Neuronal stem cell (in vitro differentiated cells): Measurements from ENCODE around the gene POLR3G.

Source experiments
- DNase-seq: peaks from one replicate; pipeline ENCODE4 v3.0.0-alpha.2; 2013; ENCODE audit warnings: low spot score
- H2AFZ ChIP-seq: one replicate; pipeline ENCODE4 v1.6.1; 2013; ENCODE audit warnings: mild to moderate bottlenecking, low read length, inconsistent platforms
- H2AK5ac ChIP-seq: 2 replicates; pipeline ENCODE4 v1.6.1; 2013; ENCODE audit warnings: low read depth, mild to moderate bottlenecking, inconsistent platforms, low read length, moderate library complexity, mixed read lengths
- H2BK120ac ChIP-seq: 2 replicates; pipeline ENCODE4 v1.6.1; 2013; ENCODE audit warnings: low read depth, mild to moderate bottlenecking, inconsistent platforms, low read length, moderate library complexity, mixed read lengths
- H2BK12ac ChIP-seq: one replicate; pipeline ENCODE4 v1.6.1; 2013; ENCODE audit warnings: low read length, inconsistent platforms
- H2BK15ac ChIP-seq: 2 replicates; pipeline ENCODE4 v1.6.1; 2013; ENCODE audit warnings: mild to moderate bottlenecking, low read length, inconsistent platforms, mixed read lengths
- H2BK5ac ChIP-seq: one replicate; pipeline ENCODE4 v1.6.1; 2013; ENCODE audit warnings: inconsistent platforms, mild to moderate bottlenecking, low read length, moderate library complexity
- H3K14ac ChIP-seq: one replicate; pipeline ENCODE4 v1.6.1; 2013; ENCODE audit warnings: low read length, inconsistent platforms
- H3K18ac ChIP-seq: 2 replicates; pipeline ENCODE4 v1.6.1; 2013; ENCODE audit warnings: low read length, inconsistent platforms
- H3K23ac ChIP-seq: 2 replicates; pipeline ENCODE4 v1.6.1; 2013; ENCODE audit warnings: low read depth, mild to moderate bottlenecking, mixed read lengths, low read length, inconsistent platforms; ENCODE audit not compliant: poor library complexity
- H3K27ac ChIP-seq: replicated peaks from 3 replicates; pipeline ENCODE4 v1.5.1; 2013; ENCODE audit warnings: low read length, inconsistent platforms
- H3K27me3 ChIP-seq, 3 experiments: 2 replicates each; pipeline ENCODE4 v1.6.1; 2013; ENCODE audit warnings: low read length in 3 of 3, mild to moderate bottlenecking in 2 of 3, inconsistent platforms in 1 of 3, low read depth in 1 of 3, mixed read lengths in 1 of 3, moderate library complexity in 1 of 3; ENCODE audit not compliant: control insufficient read depth in 3 of 3, insufficient read depth in 3 of 3
- H3K36me3 ChIP-seq, 2 donors: replicated peaks in 1 of 2; 2 replicates each; pipeline ENCODE4 v1.6.1; 2013; ENCODE audit warnings: low read length in 2 of 2; ENCODE audit not compliant: control insufficient read depth in 2 of 2, insufficient read depth in 2 of 2
- H3K4ac ChIP-seq: 2 replicates; pipeline ENCODE4 v1.6.1; 2013; ENCODE audit warnings: inconsistent platforms, mild to moderate bottlenecking, low read length, moderate library complexity
- H3K4me1 ChIP-seq, 2 donors: 1 replicate in 1 of 2; 2 replicates in 1 of 2; pipeline ENCODE4 v1.6.1; 2013; ENCODE audit warnings: low read length in 2 of 2, low read depth in 1 of 2; ENCODE audit not compliant: control insufficient read depth in 2 of 2, insufficient read depth in 1 of 2
- H3K4me2 ChIP-seq: one replicate; pipeline ENCODE4 v1.6.1; 2013; ENCODE audit warnings: mild to moderate bottlenecking, low read length, inconsistent platforms; ENCODE audit not compliant: insufficient read depth, poor library complexity, severe bottlenecking
- H3K4me3 ChIP-seq, 2 donors: 2 replicates each; pipeline ENCODE4 v1.5.1; 2013; ENCODE audit warnings: low read length in 2 of 2, mild to moderate bottlenecking in 2 of 2, inconsistent platforms in 1 of 2, moderate library complexity in 1 of 2
- H3K79me1 ChIP-seq: one replicate; pipeline ENCODE4 v1.6.1; 2013; ENCODE audit warnings: low read depth, mild to moderate bottlenecking, inconsistent platforms, low read length, moderate library complexity
- H3K9ac ChIP-seq: one replicate; pipeline ENCODE4 v1.6.1; 2013; ENCODE audit warnings: mild to moderate bottlenecking, low read depth, low read length, inconsistent platforms; ENCODE audit not compliant: poor library complexity
- H3K9me3 ChIP-seq, 2 donors: replicated peaks in 1 of 2; 2 replicates each; pipeline versions ENCODE3 to v1.6.1; 2013; ENCODE audit warnings: low read length in 2 of 2, mild to moderate bottlenecking in 2 of 2, inconsistent platforms in 1 of 2, low read depth in 1 of 2, mixed read lengths in 1 of 2, moderate library complexity in 1 of 2; ENCODE audit not compliant: control insufficient read depth in 2 of 2, insufficient read depth in 1 of 2
- H4K8ac ChIP-seq: one replicate; pipeline ENCODE4 v1.6.1; 2013; ENCODE audit warnings: low read depth, mild to moderate bottlenecking, inconsistent platforms, low read length, moderate library complexity
- H4K91ac ChIP-seq: one replicate; pipeline ENCODE4 v1.6.1; 2013; ENCODE audit warnings: low read length, low read depth, mild to moderate bottlenecking, inconsistent platforms; ENCODE audit not compliant: poor library complexity
- WGBS, 2 donors: extraction: QIAGEN DNeasy Blood & Tissue Kit; methylation state at CpG; one replicate each; pipeline ENCODE4 v1.1.7; 2013; ENCODE audit warnings: missing lambda C conversion rate in 2 of 2, mixed read lengths in 1 of 2; ENCODE audit not compliant: insufficient read length in 2 of 2, insufficient replicate concordance in 1 of 2; ENCODE audit errors: extremely low coverage in 2 of 2; 5-methylcytosine and 5-hydroxymethylcytosine counted together

POLR3G gene

GRCh38 chr5:90558344-90559192, 83.9 kb downstream of the POLR3G start, which contains the start of gene ADGRV1:
TSS of gene ADGRV1 (plus strand) at chr5:90558797. CDS start at chr5:90558896, 99 bp downstream.
- Histone ChIP-seq H3K14ac (peak within 1 kb of the TSS; percentile 50), H2AK5ac (no peak within 1 kb of the TSS), H2BK120ac (peak within 1 kb of the TSS; percentile 48), H2AFZ (peak within 1 kb of the TSS; percentile 96), H3K79me1 (no peaks in the 10 kb centered on the region), H3K23ac (peak within 1 kb of the TSS; percentile 94), H4K8ac (no peak within 1 kb of the TSS), H3K4me2 (peak within 1 kb of the TSS; percentile 78), H2BK5ac (no peak within 1 kb of the TSS), H3K4me3 (peak within 1 kb of the TSS; percentile 79 to 93), H3K9me3 (no peaks in the 10 kb centered on the region), H4K91ac (no peak within 1 kb of the TSS), H3K27ac (peak within 1 kb of the TSS; percentile 80), H2BK12ac (peak within 1 kb of the TSS; percentile 78), H3K9ac (peak within 1 kb of the TSS; percentile 92), H2BK15ac (no peak within 1 kb of the TSS), H3K4me1 (peaks cover 7 to 43% of the 10 kb centered on the region in 2 donors), H3K36me3 (no peaks in the 10 kb centered on the region), H3K4ac (no peak within 1 kb of the TSS), H3K18ac (peak within 1 kb of the TSS; percentile 95), H3K27me3 (peaks cover 0 to 4% (median 0%) of the 10 kb centered on the region in 3 experiments)
- DNase-seq, result peak; percentile 96
- WGBS, 2 donors, result no CpG with 5 or more reads among the region's 60 CpGs

GRCh38 chr5:90560771-90561170, 86.1 kb downstream of the POLR3G start:
- Histone ChIP-seq H2BK120ac (no peak overlapping the region), H2AFZ (no peak overlapping the region), H3K4ac (no peak overlapping the region), H4K91ac (no peak overlapping the region), H3K18ac (no peak overlapping the region), H2BK5ac (no peak overlapping the region), H3K9ac (no peak overlapping the region), H3K27ac (no peak overlapping the region), H3K23ac (no peak overlapping the region), H2BK12ac (no peak overlapping the region), H3K9me3 (peaks cover 0 to 11% of the 10 kb centered on the region in 2 donors), H3K27me3 (peaks cover 0 to 4% (median 0%) of the 10 kb centered on the region in 3 experiments), H3K36me3 (no peaks in the 10 kb centered on the region), H2BK15ac (no peak overlapping the region), H3K4me1 (peaks cover 7 to 36% of the 10 kb centered on the region in 2 donors), H3K79me1 (no peaks in the 10 kb centered on the region), H3K14ac (no peak overlapping the region), H3K4me3 (no peak overlapping the region), H3K4me2 (no peak overlapping the region), H2AK5ac (no peak overlapping the region), H4K8ac (no peak overlapping the region)
- DNase-seq, result no peak
- no CpG with 5 or more reads among the region's 2 CpGs for WGBS, 2 donors

- no peak overlapping the region for H3K4ac ChIP-seq
- no peak overlapping the region for H3K27ac ChIP-seq
- no peak overlapping the region for H3K9ac ChIP-seq
- H3K9me3 ChIP-seq, result peaks cover 0 to 20% of the 10 kb centered on the region in 2 donors
- no peak overlapping the region for H4K8ac ChIP-seq
- no peak overlapping the region for H3K4me3 ChIP-seq
- H3K27me3 ChIP-seq, result peaks cover 0 to 4% (median 0%) of the 10 kb centered on the region in 3 experiments
- H3K36me3 ChIP-seq, result no peaks in the 10 kb centered on the region
- H3K4me2 ChIP-seq, result no peak overlapping the region
- no CpG with 5 or more reads among the region's 1 CpG for WGBS, 2 donors
- DNase-seq, result no peak
- no peak overlapping the region for H3K23ac ChIP-seq
- H3K79me1 ChIP-seq, result no peaks in the 10 kb centered on the region
- H2BK12ac ChIP-seq, result no peak overlapping the region
- no peak overlapping the region for H4K91ac ChIP-seq
- H2BK15ac ChIP-seq, result no peak overlapping the region
- no peak overlapping the region for H2BK5ac ChIP-seq
- H2AK5ac ChIP-seq, result no peak overlapping the region
- H2AFZ ChIP-seq, result no peak overlapping the region
- no peak overlapping the region for H2BK120ac ChIP-seq
- no peak overlapping the region for H3K18ac ChIP-seq
- H3K4me1 ChIP-seq, result peaks cover 7 to 36% of the 10 kb centered on the region in 2 donors
- no peak overlapping the region for H3K14ac ChIP-seq
These were observed 87.1 kb downstream of the POLR3G start for GRCh38 chr5:90561766-90562165.

GRCh38 chr5:90562341-90562740, 87.7 kb downstream of the POLR3G start:
- Histone ChIP-seq H2BK5ac (no peak overlapping the region), H3K36me3 (no peaks in the 10 kb centered on the region), H3K4me1 (peaks cover 6 to 34% of the 10 kb centered on the region in 2 donors), H4K91ac (no peak overlapping the region), H3K79me1 (no peaks in the 10 kb centered on the region), H3K4me3 (no peak overlapping the region), H3K9me3 (peaks cover 0 to 26% of the 10 kb centered on the region in 2 donors), H3K27ac (no peak overlapping the region), H3K18ac (no peak overlapping the region), H2BK15ac (no peak overlapping the region), H3K9ac (no peak overlapping the region), H3K27me3 (peaks cover 0 to 2% (median 0%) of the 10 kb centered on the region in 3 experiments), H4K8ac (no peak overlapping the region), H3K4me2 (no peak overlapping the region), H2BK120ac (no peak overlapping the region), H3K4ac (no peak overlapping the region), H3K14ac (no peak overlapping the region), H2AK5ac (no peak overlapping the region), H2BK12ac (no peak overlapping the region), H3K23ac (no peak overlapping the region), H2AFZ (no peak overlapping the region)
- DNase-seq, result peak; percentile 23
- no CpG with 5 or more reads among the region's 5 CpGs for WGBS, 2 donors
